Small intestine (tissue), 7 donors: ENCODE measurements around the gene KHDC4. TPM values are rescaled to one million over a fixed set of nuclear protein-coding genes. Genes with fewer than 3 reads are reported as not detected.
A peak's percentile ranks its signal among the peaks of the same experiment; 100 is the strongest.

Experiments used
- DNase-seq, 2 donors: peaks; one replicate each; pipeline versions ENCODE4 v3.0.0 to v3.0.0-alpha.2; 2013
- FAIRE-seq: peaks from 2 replicates; lab custom pipeline; 2012; peaks lifted over from hg19 to GRCh38; lab: Jason Lieb, UNC
- H3K27ac ChIP-seq, 3 donors: one replicate each; pipeline ENCODE4 v1.5.1; 2013; ENCODE audit warnings: low read length in 2 of 3, mild to moderate bottlenecking in 2 of 3, control low read depth in 1 of 3, inconsistent platforms in 1 of 3, low read depth in 1 of 3, moderate library complexity in 1 of 3
- H3K27me3 ChIP-seq, 3 donors: one replicate each; pipeline ENCODE4 v1.6.1; 2013; ENCODE audit warnings: low read length in 3 of 3, inconsistent platforms in 1 of 3; ENCODE audit not compliant: control insufficient read depth in 3 of 3, insufficient read depth in 3 of 3
- H3K36me3 ChIP-seq, 3 donors: one replicate each; pipeline ENCODE4 v1.6.1; 2013; ENCODE audit warnings: low read length in 3 of 3, inconsistent platforms in 1 of 3, low read depth in 1 of 3, mild to moderate bottlenecking in 1 of 3, moderate library complexity in 1 of 3; ENCODE audit not compliant: control insufficient read depth in 3 of 3, insufficient read depth in 2 of 3
- H3K4me1 ChIP-seq, 3 donors: one replicate each; pipeline ENCODE4 v1.6.1; 2013; ENCODE audit warnings: low read length in 2 of 3, inconsistent platforms in 1 of 3, low read depth in 1 of 3, mild to moderate bottlenecking in 1 of 3, moderate library complexity in 1 of 3; ENCODE audit not compliant: control insufficient read depth in 3 of 3, insufficient read depth in 2 of 3
- H3K4me3 ChIP-seq, 3 donors: one replicate each; pipeline ENCODE4 v1.5.1; 2013; ENCODE audit warnings: low read length in 3 of 3, control low read depth in 1 of 3, inconsistent platforms in 1 of 3, low read depth in 1 of 3, mild to moderate bottlenecking in 1 of 3, moderate library complexity in 1 of 3
- H3K9me3 ChIP-seq, 2 donors: one replicate each; pipeline ENCODE4 v1.6.1; 2013; ENCODE audit warnings: low read depth in 1 of 2, low read length in 1 of 2; ENCODE audit not compliant: control insufficient read depth in 2 of 2, insufficient read depth in 1 of 2
- WGBS, 3 donors: extraction: QIAGEN DNeasy Blood & Tissue Kit; methylation state at CpG; one replicate each; pipeline ENCODE4 v1.1.7; 2013; 5-methylcytosine and 5-hydroxymethylcytosine counted together
- polyA plus RNA-seq, 4 donors: library from polyadenylated mRNA; stranded (reverse) in 3 of 4; unstranded in 1 of 4; fragments of 200-250 nt in 3 of 4; fragments of 120-200 nt in 1 of 4; gene quantifications; one replicate each; pipeline versions ENCODE4 v1.2.1 to v1.2.3, GENCODE V29; 2013
- donor health status: healthy with polysubstance abuse.
- donor health status: control.
- donor health status: control.
- donor health status: Bipolar disorder and iron deficiency.
- donor health status: healthy.

KHDC4 gene
- polyA plus RNA-seq, 4 donors = 7.3 to 70.5 (median 22.3) TPM

DNA sequence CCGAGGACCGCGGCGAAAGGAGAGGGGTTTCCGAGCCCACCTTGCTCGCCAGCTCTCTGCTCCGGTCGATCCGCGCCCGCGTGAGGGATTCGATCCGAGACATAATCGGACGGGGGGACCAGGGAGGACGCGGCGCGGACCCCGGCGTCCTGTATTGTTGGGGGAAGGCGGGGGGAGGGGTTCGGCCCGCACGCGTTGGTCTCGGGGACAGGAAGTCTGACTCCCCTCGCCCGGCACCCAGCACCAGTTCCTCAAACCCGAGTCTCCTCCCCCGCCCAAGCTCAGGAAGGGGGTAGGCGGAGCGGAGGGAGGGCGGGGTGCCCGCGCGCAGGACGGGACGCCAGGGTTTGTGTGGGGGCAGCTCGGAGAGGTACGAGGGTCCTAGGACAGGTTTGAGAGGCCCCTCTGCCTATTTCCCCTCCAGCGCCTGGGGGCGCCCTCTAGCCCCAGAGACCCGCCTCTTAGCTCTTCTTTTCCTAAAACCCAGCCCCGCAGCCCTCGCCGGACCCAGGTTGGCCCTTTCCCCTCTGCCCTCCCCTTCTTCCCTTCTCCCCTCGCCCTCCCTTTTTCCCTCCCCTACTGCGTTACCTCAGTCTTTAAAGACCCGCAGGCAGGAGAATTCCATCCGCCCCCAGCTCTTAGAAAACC, 44.2 kb upstream of the KHDC4 start, which contains the start of gene ARHGEF2:
ARHGEF2 (minus strand) TSS at position 223 of the 648 bp plus-strand sequence; CDS start at position 103, 120 bp downstream.
- WGBS, 3 donors = 0 to 1% (median 0%) methylated on average over 30 to 52 of the region's 52 CpGs
- peak; percentile 76 to 81 for DNase-seq
- H3K9me3 ChIP-seq = no peaks in the 10 kb centered on the region
- no peaks in the 10 kb centered on the region for H3K27me3 ChIP-seq
- H3K36me3 ChIP-seq = peaks cover 0 to 24% (median 0%) of the 10 kb centered on the region in 3 donors
- H3K4me1 ChIP-seq = peaks cover 7 to 67% (median 34%) of the 10 kb centered on the region in 3 donors
- FAIRE-seq = no peak
- H3K27ac ChIP-seq = peak within 1 kb of the TSS; percentile 77 to 93 (median 89)
- H3K4me3 ChIP-seq = peak within 1 kb of the TSS; percentile 87 to 94 (median 88)

DNA sequence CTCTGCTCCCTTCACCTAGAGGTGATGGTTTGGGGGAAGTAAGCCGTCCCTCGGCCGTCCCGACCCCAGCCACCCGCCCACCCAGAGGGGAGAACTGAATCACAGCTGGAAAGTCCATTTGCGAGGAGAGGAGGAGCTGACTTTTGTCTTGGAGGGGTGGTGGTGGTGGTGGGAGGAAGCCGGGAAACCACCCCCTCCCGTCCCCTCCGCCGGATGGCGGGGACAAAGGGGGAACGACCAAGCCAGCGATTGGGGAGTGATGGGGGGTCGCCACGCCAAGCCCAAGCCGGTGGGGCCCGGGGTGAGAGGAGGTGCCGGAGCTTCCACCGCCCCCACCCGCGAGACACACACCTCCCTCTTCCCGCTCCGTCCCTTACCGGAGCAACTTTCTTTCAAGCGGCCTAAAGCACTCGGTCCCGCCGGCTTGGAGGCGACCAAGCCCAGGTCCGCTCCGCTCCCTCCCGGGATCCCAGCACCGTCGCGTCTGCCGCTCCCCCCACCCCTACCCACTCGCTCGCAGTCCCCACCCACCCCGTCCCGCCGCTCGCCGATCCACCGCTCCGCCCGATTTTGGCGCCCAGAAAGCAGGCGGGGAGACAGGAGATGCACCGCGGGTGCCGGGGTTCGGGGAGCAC, 43.6 kb upstream of the KHDC4 start:
- peaks cover 7 to 65% (median 34%) of the 10 kb centered on the region in 3 donors for H3K4me1 ChIP-seq
- no peaks in the 10 kb centered on the region for H3K9me3 ChIP-seq
- DNase-seq = peak in 1 of 2 donors; percentile 31
- H3K4me3 ChIP-seq = peak overlapping the region; percentile 87 to 94 (median 88)
- H3K36me3 ChIP-seq = peaks cover 0 to 24% (median 0%) of the 10 kb centered on the region in 3 donors
- WGBS, 3 donors = 0% methylated on average over 34 to 52 of the region's 52 CpGs
- FAIRE-seq = no peak
- no peaks in the 10 kb centered on the region for H3K27me3 ChIP-seq
- H3K27ac ChIP-seq = peak overlapping the region; percentile 77 to 93 (median 89)

DNA sequence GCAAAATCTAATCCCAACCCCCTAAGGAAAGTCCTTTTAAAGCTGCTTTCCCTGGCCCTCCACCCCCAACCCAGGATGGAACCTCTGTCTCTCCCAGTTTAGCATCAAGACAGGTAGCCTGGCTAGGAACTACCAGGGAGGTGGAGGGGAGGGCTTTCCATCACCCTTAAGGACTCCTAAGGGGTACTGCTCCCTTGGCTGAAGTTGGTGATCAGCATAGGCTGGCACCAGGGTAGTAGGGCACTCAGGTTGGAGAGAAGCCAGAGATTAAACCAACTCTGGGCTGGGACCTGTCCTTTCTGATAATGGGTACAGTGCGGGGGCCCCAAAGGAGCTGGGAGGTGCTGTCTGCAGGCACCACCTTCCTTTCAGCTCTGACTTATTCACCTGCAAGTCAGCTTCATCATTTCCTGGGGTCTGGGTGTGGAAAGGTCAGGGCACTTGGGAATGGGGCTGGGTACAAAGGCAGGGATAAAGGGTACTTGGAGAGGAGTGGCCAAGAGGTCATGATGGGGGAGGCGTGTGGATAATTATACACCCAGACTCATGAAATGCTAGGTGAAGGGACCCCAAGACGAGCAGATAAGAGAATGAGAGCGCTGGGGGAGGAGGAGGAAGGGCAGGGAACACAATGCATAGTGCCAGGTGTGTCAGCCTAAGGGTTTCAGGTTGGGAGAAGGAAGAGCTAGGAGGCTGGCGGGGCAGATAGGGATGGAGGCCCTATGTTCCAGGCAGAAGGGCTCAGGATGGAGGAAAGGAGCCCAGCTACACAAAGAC, 42.9 kb upstream of the KHDC4 start:
- peaks cover 0 to 30% (median 0%) of the 10 kb centered on the region in 3 donors for H3K36me3 ChIP-seq
- H3K27me3 ChIP-seq = no peaks in the 10 kb centered on the region
- 3 to 5% (median 3%) methylated on average over 5 of the region's 5 CpGs for WGBS, 3 donors
- H3K4me3 ChIP-seq = peak overlapping the region; percentile 87 to 94 (median 88)
- H3K27ac ChIP-seq = peak overlapping the region; percentile 77 to 93 (median 89)
- DNase-seq (peak in 1 of 2 donors; percentile 36), FAIRE-seq (no peak)
- H3K4me1 ChIP-seq = peaks cover 10 to 65% (median 34%) of the 10 kb centered on the region in 3 donors
- no peaks in the 10 kb centered on the region for H3K9me3 ChIP-seq

DNA sequence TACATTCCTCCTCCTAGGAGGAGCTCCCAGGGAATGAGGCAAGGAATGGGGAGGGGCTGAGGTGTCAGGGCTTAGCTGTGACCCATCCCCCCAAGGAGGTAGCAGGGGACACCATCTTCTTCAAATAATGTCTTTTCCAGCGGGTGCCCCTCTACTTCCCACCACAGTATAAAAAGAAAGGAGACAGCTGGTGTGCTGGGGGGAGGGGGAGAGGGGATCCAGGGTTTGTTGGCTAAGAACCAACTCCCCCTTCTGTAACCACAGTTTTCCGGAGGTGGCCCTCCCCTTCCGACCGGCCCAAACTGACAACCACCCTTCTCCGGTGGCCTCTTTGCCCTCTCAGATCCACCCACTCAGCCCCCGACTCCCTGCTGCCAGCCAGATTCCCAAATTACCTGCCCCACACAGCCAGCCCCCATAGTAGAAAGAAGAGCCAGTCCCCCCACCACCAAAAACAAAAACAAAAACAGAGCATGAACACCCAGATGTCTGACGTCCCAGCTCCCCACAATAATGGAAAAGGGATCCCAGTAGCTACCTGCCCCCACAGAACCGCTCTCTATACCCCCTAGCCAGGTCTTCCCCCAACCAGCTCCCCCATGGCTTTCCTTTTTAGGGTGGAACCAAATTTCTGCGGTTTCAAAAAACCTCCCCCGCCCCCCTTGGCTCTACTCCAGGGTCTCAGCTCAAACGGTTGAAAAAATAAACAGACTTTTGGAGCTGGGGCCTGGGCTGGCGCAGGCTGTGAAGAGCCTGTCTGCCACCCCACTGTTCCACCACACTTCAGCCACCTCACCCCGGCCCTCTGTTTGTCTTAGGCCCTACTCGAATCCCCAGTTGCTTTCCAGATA, 42.1 kb upstream of the KHDC4 start:
- DNase-seq (peak in 1 of 2 donors; percentile 44), FAIRE-seq (no peak)
- Histone ChIP-seq H3K27me3 (no peaks in the 10 kb centered on the region), H3K27ac (peak overlapping the region; percentile 77 to 93 (median 89)), H3K4me3 (peak overlapping the region; percentile 87 to 94 (median 88)), H3K9me3 (no peaks in the 10 kb centered on the region), H3K4me1 (peaks cover 8 to 59% (median 30%) of the 10 kb centered on the region in 3 donors), H3K36me3 (peaks cover 0 to 32% (median 0%) of the 10 kb centered on the region in 3 donors)
- 17 to 40% (median 34%) methylated on average over 12 to 14 of the region's 14 CpGs for WGBS, 3 donors

DNA sequence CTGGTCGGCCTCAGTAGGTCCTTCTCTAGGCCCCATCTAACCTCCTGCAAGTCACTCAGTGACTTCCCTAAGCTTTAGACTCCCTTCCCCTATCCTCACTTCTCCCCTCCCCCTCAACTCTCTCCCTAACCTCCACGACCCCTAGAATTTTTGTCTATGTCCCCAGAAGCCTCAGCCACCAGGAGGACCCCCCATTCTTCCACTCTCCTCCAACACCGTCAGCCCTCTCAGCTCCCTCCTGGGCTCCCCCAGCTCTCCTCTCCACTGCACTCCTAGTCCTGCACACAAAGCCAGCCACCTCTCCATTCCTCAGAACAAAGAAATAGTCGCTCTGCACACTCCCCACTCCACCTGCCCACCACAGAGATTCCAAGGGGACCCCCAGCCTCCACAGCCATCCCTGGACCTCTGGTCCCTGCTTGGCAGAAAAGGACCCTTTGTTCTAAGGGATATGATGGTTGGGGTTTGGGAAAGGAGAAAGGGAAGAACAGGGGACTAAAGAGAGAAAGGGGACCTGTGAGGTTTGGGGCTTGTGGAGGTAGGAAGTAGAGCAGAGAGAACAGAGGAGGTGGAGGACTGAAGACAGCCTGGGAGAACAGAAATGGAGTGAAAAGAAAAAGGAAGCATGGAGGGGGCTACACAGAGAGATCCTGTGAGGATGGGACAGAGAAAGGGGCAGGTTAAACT, 41.3 kb upstream of the KHDC4 start:
- DNase-seq = no peak
- Histone ChIP-seq H3K36me3 (peaks cover 0 to 36% (median 0%) of the 10 kb centered on the region in 3 donors), H3K9me3 (no peaks in the 10 kb centered on the region), H3K27ac (peak overlapping the region; percentile 2 to 93 (median 89)), H3K27me3 (no peaks in the 10 kb centered on the region), H3K4me1 (peaks cover 8 to 54% (median 26%) of the 10 kb centered on the region in 3 donors), H3K4me3 (peak overlapping the region; percentile 37 to 88 (median 87))
- WGBS, 3 donors = 24 to 54% (median 44%) methylated on average over 4 of the region's 4 CpGs
- no peak for FAIRE-seq

DNA sequence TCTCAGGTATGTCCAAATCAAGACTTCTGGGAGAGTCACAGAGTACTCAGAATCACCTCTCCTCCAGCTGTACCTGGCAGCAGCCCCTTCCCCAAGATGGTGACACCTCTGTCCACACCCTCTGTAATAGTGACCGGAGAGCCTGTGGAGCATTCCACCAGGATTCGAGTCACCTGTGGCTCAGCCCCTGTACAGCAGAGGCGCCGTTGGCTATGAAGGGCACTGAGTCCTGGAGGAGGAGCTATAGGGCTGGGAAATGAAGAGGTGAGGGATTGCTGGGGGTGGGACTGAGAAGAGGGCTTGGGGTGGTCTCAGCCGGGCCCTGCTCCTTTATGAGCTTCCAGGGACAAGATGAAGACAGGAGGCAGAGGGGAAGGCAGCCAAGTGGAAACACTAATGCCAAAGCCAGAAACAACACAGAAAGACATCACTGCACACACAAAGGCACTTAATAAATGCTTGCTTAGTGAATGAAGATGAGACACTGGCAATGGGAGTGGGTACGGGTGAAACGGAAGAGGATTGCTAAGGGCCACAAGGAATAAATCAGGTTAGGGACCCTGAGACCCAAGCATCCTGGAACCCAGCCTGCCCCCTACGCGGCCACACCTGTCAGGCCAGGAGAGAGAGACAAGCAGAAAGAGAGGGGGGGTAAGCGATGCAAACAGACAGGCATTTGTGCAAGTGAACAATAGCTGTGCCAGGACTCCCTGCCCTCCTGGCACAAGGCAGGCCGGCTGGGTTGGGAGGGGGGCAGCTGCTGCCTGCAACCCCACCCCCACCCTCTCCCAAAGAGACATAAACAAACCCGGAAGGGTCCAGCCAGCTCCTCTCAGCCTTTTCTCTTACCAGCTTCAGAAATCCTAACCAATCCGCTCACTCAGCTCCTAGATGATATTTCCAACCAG, 40.2 kb upstream of the KHDC4 start:
- Histone ChIP-seq H3K4me1 (peaks cover 5 to 48% (median 20%) of the 10 kb centered on the region in 3 donors), H3K9me3 (no peaks in the 10 kb centered on the region), H3K4me3 (no peak overlapping the region), H3K27ac (peak overlapping the region in 2 of 3 donors; percentile 89 to 93), H3K27me3 (no peaks in the 10 kb centered on the region), H3K36me3 (peaks cover 0 to 47% (median 0%) of the 10 kb centered on the region in 3 donors)
- FAIRE-seq (no peak), DNase-seq (no peak)
- WGBS, 3 donors = 43 to 69% (median 68%) methylated on average over 13 of the region's 13 CpGs
